Mesendoderm (in vitro differentiated cells): Measurements from ENCODE around the gene TNIK.

ENCODE experiments used
- DNase-seq: peaks from one replicate; pipeline ENCODE4 v3.0.0; 2013
- H2AK5ac ChIP-seq: 2 replicates; pipeline ENCODE4 v1.6.1; 2013; ENCODE audit warnings: low read length, inconsistent platforms
- H2BK120ac ChIP-seq: 2 replicates; pipeline ENCODE4 v1.6.1; 2013; ENCODE audit warnings: low read depth, mild to moderate bottlenecking, low read length, moderate library complexity, mixed read lengths
- H2BK15ac ChIP-seq: replicated peaks from 2 replicates; pipeline ENCODE4 v1.6.1; 2013; ENCODE audit warnings: low read depth, mild to moderate bottlenecking, moderate library complexity
- H2BK5ac ChIP-seq: 2 replicates; pipeline ENCODE4 v1.6.1; 2013; ENCODE audit warnings: low read length, inconsistent platforms
- H3K18ac ChIP-seq: 2 replicates; pipeline ENCODE4 v1.6.1; 2013; ENCODE audit warnings: mild to moderate bottlenecking, low read length, mixed read lengths
- H3K23ac ChIP-seq: one replicate; pipeline ENCODE4 v1.6.1; 2013; ENCODE audit warnings: low read length
- H3K27ac ChIP-seq: 2 replicates; pipeline ENCODE4 v1.5.1; 2013; ENCODE audit warnings: low read depth, mild to moderate bottlenecking, inconsistent platforms, low read length, moderate library complexity
- H3K27me3 ChIP-seq: 2 replicates; pipeline ENCODE4 v1.6.1; 2013; ENCODE audit warnings: low read length, control low read depth, mild to moderate bottlenecking, inconsistent platforms; ENCODE audit not compliant: insufficient read depth, poor library complexity
- H3K36me3 ChIP-seq: 2 replicates; pipeline ENCODE4 v1.6.1; 2013; ENCODE audit warnings: low read length, inconsistent platforms; ENCODE audit not compliant: control insufficient read depth, insufficient read depth
- H3K4ac ChIP-seq: one replicate; pipeline ENCODE4 v1.6.1; 2013; ENCODE audit warnings: low read depth, mild to moderate bottlenecking, low read length, moderate library complexity
- H3K4me1 ChIP-seq: 2 replicates; pipeline ENCODE4 v1.6.1; 2013; ENCODE audit warnings: low read depth, low read length, inconsistent platforms; ENCODE audit not compliant: control insufficient read depth
- H3K4me2 ChIP-seq: 2 replicates; pipeline ENCODE4 v1.6.1; 2013; ENCODE audit warnings: low read length
- H3K4me3 ChIP-seq: 2 replicates; pipeline ENCODE4 v1.5.1; 2013; ENCODE audit warnings: mild to moderate bottlenecking, low read length
- H3K56ac ChIP-seq: one replicate; pipeline ENCODE4 v1.6.1; 2013; ENCODE audit warnings: low read length
- H3K79me1 ChIP-seq: 2 replicates; pipeline ENCODE4 v1.6.1; 2013; ENCODE audit warnings: low read length, inconsistent platforms
- H3K79me2 ChIP-seq: 2 replicates; pipeline ENCODE4 v1.6.1; 2013; ENCODE audit warnings: mild to moderate bottlenecking, low read length; ENCODE audit not compliant: control insufficient read depth, insufficient read depth
- H3K9ac ChIP-seq: 2 replicates; pipeline ENCODE4 v1.6.1; 2013; ENCODE audit warnings: low read length, inconsistent platforms
- H4K5ac ChIP-seq: one replicate; pipeline ENCODE4 v1.6.1; 2013; ENCODE audit warnings: low read length
- H4K8ac ChIP-seq: one replicate; pipeline ENCODE4 v1.6.1; 2013; ENCODE audit warnings: low read depth, mild to moderate bottlenecking, control low read depth, low read length, moderate library complexity
- WGBS: extraction: QIAGEN DNeasy Blood & Tissue Kit; methylation state at CpG from one replicate; pipeline ENCODE4 v1.1.7; 2013; ENCODE audit warnings: low lambda C conversion rate, missing lambda C conversion rate; ENCODE audit not compliant: insufficient coverage; ENCODE audit errors: extremely low coverage; 5-methylcytosine and 5-hydroxymethylcytosine counted together

Gene TNIK

GRCh38 chr3:171284308-171285075 lies 175.7 kb downstream of the TNIK start:
- H3K4me2 ChIP-seq: no peak overlapping the region
- H3K36me3 ChIP-seq: no peaks in the 10 kb centered on the region
- H2AK5ac ChIP-seq: no peak overlapping the region
- no peak overlapping the region for H4K5ac ChIP-seq
- no peak overlapping the region for H2BK15ac ChIP-seq
- H3K79me1 ChIP-seq: no peaks in the 10 kb centered on the region
- H3K27ac ChIP-seq: no peak overlapping the region
- no peaks in the 10 kb centered on the region for H3K27me3 ChIP-seq
- H3K79me2 ChIP-seq: no peaks in the 10 kb centered on the region
- no peak overlapping the region for H3K56ac ChIP-seq
- H2BK5ac ChIP-seq: no peak overlapping the region
- H3K23ac ChIP-seq: no peak overlapping the region
- H3K4ac ChIP-seq: no peak overlapping the region
- no peak overlapping the region for H2BK120ac ChIP-seq
- H4K8ac ChIP-seq: no peak overlapping the region
- H3K9ac ChIP-seq: no peak overlapping the region
- peak; percentile 85 for DNase-seq
- H3K4me3 ChIP-seq: no peak overlapping the region
- no CpG with 5 or more reads among the region's 5 CpGs for WGBS
- peaks cover 6% of the 10 kb centered on the region for H3K4me1 ChIP-seq
- no peak overlapping the region for H3K18ac ChIP-seq

GRCh38 chr3:171283848-171284222 lies 176.4 kb downstream of the TNIK start:
- Histone ChIP-seq H2BK120ac (no peak overlapping the region), H3K4me2 (no peak overlapping the region), H3K36me3 (no peaks in the 10 kb centered on the region), H2BK15ac (no peak overlapping the region), H3K4me3 (no peak overlapping the region), H2BK5ac (no peak overlapping the region), H3K23ac (no peak overlapping the region), H3K56ac (no peak overlapping the region), H2AK5ac (no peak overlapping the region), H4K8ac (no peak overlapping the region), H4K5ac (no peak overlapping the region), H3K4ac (no peak overlapping the region), H3K79me1 (no peaks in the 10 kb centered on the region), H3K79me2 (no peaks in the 10 kb centered on the region), H3K9ac (no peak overlapping the region), H3K27ac (no peak overlapping the region), H3K4me1 (peaks cover 6% of the 10 kb centered on the region), H3K18ac (no peak overlapping the region), H3K27me3 (no peaks in the 10 kb centered on the region)
- DNase-seq: no peak
- WGBS: no CpG with 5 or more reads among the region's 4 CpGs

- Histone ChIP-seq H3K23ac (no peak overlapping the region), H2BK5ac (no peak overlapping the region), H3K27me3 (no peaks in the 10 kb centered on the region), H4K8ac (no peak overlapping the region), H2BK120ac (no peak overlapping the region), H2BK15ac (no peak overlapping the region), H2AK5ac (no peak overlapping the region), H3K4ac (no peak overlapping the region), H4K5ac (no peak overlapping the region), H3K27ac (no peak overlapping the region), H3K4me3 (no peak overlapping the region), H3K56ac (no peak overlapping the region), H3K36me3 (no peaks in the 10 kb centered on the region), H3K79me2 (no peaks in the 10 kb centered on the region), H3K79me1 (no peaks in the 10 kb centered on the region), H3K18ac (no peak overlapping the region), H3K9ac (no peak overlapping the region), H3K4me1 (peaks cover 6% of the 10 kb centered on the region), H3K4me2 (no peak overlapping the region)
- DNase-seq: no peak
- WGBS: no CpG with 5 or more reads among the region's 6 CpGs
Measured at GRCh38 chr3:171283183-171283847, 176.9 kb downstream of the TNIK start.

- H3K4me3 ChIP-seq: no peak overlapping the region
- no peak overlapping the region for H3K27ac ChIP-seq
- H3K4ac ChIP-seq: no peak overlapping the region
- H2AK5ac ChIP-seq: no peak overlapping the region
- no peaks in the 10 kb centered on the region for H3K36me3 ChIP-seq
- peaks cover 6% of the 10 kb centered on the region for H3K4me1 ChIP-seq
- no peak overlapping the region for H2BK120ac ChIP-seq
- DNase-seq: no peak
- no peaks in the 10 kb centered on the region for H3K79me1 ChIP-seq
- H4K8ac ChIP-seq: no peak overlapping the region
- H3K56ac ChIP-seq: no peak overlapping the region
- H3K23ac ChIP-seq: no peak overlapping the region
- H3K27me3 ChIP-seq: no peaks in the 10 kb centered on the region
- H3K79me2 ChIP-seq: no peaks in the 10 kb centered on the region
- H4K5ac ChIP-seq: no peak overlapping the region
- no CpG with 5 or more reads among the region's 4 CpGs for WGBS
- H3K4me2 ChIP-seq: no peak overlapping the region
- no peak overlapping the region for H2BK15ac ChIP-seq
- no peak overlapping the region for H3K9ac ChIP-seq
- H2BK5ac ChIP-seq: no peak overlapping the region
- no peak overlapping the region for H3K18ac ChIP-seq
Measured at GRCh38 chr3:171282041-171282440, 178.2 kb downstream of the TNIK start.

- Histone ChIP-seq H2BK120ac (no peak overlapping the region), H4K5ac (no peak overlapping the region), H3K27me3 (no peaks in the 10 kb centered on the region), H3K4me3 (no peak overlapping the region), H3K4me1 (peaks cover 6% of the 10 kb centered on the region), H4K8ac (no peak overlapping the region), H3K36me3 (no peaks in the 10 kb centered on the region), H3K79me1 (no peaks in the 10 kb centered on the region), H3K27ac (no peak overlapping the region), H3K79me2 (no peaks in the 10 kb centered on the region), H3K23ac (no peak overlapping the region), H3K56ac (no peak overlapping the region), H2AK5ac (no peak overlapping the region), H2BK15ac (no peak overlapping the region), H3K4me2 (no peak overlapping the region), H3K4ac (no peak overlapping the region), H3K18ac (no peak overlapping the region), H2BK5ac (no peak overlapping the region), H3K9ac (no peak overlapping the region)
- DNase-seq: no peak
- WGBS: no CpG with 5 or more reads among the region's 2 CpGs
Measured at GRCh38 chr3:171281256-171281992, 178.8 kb downstream of the TNIK start.
